HCT116 (cell line): Measurements from ENCODE around the gene P2RX1.

ENCODE experiments used
- EGR1 ChIP-seq: IDR thresholded peaks from 2 replicates; pipeline ENCODE4 v1.6.1; 2012; ENCODE audit warnings: low read depth
- EZH2 ChIP-seq: fragments of 200-600 bp; sonication (generic); IDR thresholded peaks from 2 replicates; pipeline ENCODE4 v1.6.1; 2017; ENCODE audit warnings: antibody characterized with exemption, mixed run types
- EZH2phosphoT487 ChIP-seq: fragments of 200-600 bp; IDR thresholded peaks from 2 replicates; pipeline ENCODE4 v1.6.1; 2018; ENCODE audit warnings: antibody characterized with exemption, borderline replicate concordance
- POLR2A ChIP-seq: IDR thresholded peaks from 2 replicates; pipeline ENCODE4 v1.7.0; 2011; ENCODE audit warnings: borderline replicate concordance; ENCODE audit not compliant: insufficient read depth, insufficient read length; ENCODE audit errors: extremely low read depth
- POLR2AphosphoS5 ChIP-seq: IDR thresholded peaks from 2 replicates; pipeline ENCODE4 v1.6.1; 2011; ENCODE audit warnings: mild to moderate bottlenecking, low read depth, low read length, moderate library complexity
- REST ChIP-seq: IDR thresholded peaks from 2 replicates; pipeline ENCODE4 v1.6.1; 2012; ENCODE audit warnings: low read depth
- YY1 ChIP-seq: IDR thresholded peaks from 2 replicates; pipeline ENCODE4 v1.6.1; 2011; ENCODE audit warnings: low read length, low read depth, moderate library complexity, mild to moderate bottlenecking; ENCODE audit not compliant: insufficient replicate concordance; ENCODE audit errors: extremely low read depth
- ZNF274 ChIP-seq: fragments of 200-500 bp; sonication (Bioruptor generic); IDR thresholded peaks from 2 replicates; pipeline ENCODE4 v1.6.1; 2014; ENCODE audit warnings: mild to moderate bottlenecking, low read depth, low read length, inconsistent platforms
- TF ChIP-seq, protein P1 (sequence below): IDR thresholded peaks from 2 replicates; pipeline ENCODE4 v1.6.1; 2012
- TF ChIP-seq, protein P2 (sequence below), 3 experiments: fragments of 200-600 bp in 1 of 3; sonication (generic) in 1 of 3; IDR thresholded peaks in 2 of 3; conservative IDR thresholded peaks in 1 of 3; 2 replicates each; pipeline ENCODE4 v1.5.1; 2012 to 2017; ENCODE audit warnings: low read depth in 2 of 3, low read length in 2 of 3, antibody characterized with exemption in 1 of 3, borderline replicate concordance in 1 of 3, control low read depth in 1 of 3, mild to moderate bottlenecking in 1 of 3, mixed read lengths in 1 of 3, mixed run types in 1 of 3, moderate library complexity in 1 of 3; ENCODE audit not compliant: insufficient read depth in 1 of 3

GRCh38 chr17:3965118-3965800, 49.0 kb upstream of the P2RX1 start:
- TF ChIP-seq, protein P1, sequence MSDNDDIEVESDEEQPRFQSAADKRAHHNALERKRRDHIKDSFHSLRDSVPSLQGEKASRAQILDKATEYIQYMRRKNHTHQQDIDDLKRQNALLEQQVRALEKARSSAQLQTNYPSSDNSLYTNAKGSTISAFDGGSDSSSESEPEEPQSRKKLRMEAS, result no peak; the same call in 1 of the 2 replicates
- TF ChIP-seq EGR1 (no peak), REST (no peak), POLR2A (peak; percentile 65), POLR2AphosphoS5 (peak; percentile 69), ZNF274 (no peak), YY1 (no peak), EZH2 (no peak), EZH2phosphoT487 (no peak)
- TF ChIP-seq, protein P2, sequence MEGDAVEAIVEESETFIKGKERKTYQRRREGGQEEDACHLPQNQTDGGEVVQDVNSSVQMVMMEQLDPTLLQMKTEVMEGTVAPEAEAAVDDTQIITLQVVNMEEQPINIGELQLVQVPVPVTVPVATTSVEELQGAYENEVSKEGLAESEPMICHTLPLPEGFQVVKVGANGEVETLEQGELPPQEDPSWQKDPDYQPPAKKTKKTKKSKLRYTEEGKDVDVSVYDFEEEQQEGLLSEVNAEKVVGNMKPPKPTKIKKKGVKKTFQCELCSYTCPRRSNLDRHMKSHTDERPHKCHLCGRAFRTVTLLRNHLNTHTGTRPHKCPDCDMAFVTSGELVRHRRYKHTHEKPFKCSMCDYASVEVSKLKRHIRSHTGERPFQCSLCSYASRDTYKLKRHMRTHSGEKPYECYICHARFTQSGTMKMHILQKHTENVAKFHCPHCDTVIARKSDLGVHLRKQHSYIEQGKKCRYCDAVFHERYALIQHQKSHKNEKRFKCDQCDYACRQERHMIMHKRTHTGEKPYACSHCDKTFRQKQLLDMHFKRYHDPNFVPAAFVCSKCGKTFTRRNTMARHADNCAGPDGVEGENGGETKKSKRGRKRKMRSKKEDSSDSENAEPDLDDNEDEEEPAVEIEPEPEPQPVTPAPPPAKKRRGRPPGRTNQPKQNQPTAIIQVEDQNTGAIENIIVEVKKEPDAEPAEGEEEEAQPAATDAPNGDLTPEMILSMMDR (IDR thresholded peaks at IDR 0.05 in 2 of 3, conservative IDR thresholded peaks at IDR 0.05 in 1 of 3; ENCODE audit: borderline replicate concordance in 1 of 3, insufficient read depth in 1 of 3, low read depth in 2 of 3, low read length in 2 of 3), result no peak
